Stimulated activated naive CD4-positive, alpha-beta T cell treated with Interleukin-2 at 50 U/mL for 16 hours (primary cell): Measurements from ENCODE around the gene SGCD.

ENCODE experiments used
- DNase-seq: peaks from one replicate; lab custom pipeline; 2025; lab: John Stamatoyannopoulos, UW

The SGCD gene

GRCh38 chr5:156459812-156460385 lies 132.9 kb downstream of the SGCD start:
- no peak for DNase-seq

- DNase-seq: no peak
Observed at GRCh38 chr5:156460471-156460870, 133.5 kb downstream of the SGCD start.

- no peak for DNase-seq
Observed at GRCh38 chr5:156466871-156467270, 139.9 kb downstream of the SGCD start.

- no peak for DNase-seq
Observed at GRCh38 chr5:156469636-156470035, 142.7 kb downstream of the SGCD start.

GRCh38 chr5:156471893-156472292 lies 144.9 kb downstream of the SGCD start:
- no peak for DNase-seq

GRCh38 chr5:156473269-156473908 lies 146.4 kb downstream of the SGCD start:
- DNase-seq: no peak

GRCh38 chr5:156474251-156474650 lies 147.3 kb downstream of the SGCD start:
- no peak for DNase-seq

- no peak for DNase-seq
Observed at GRCh38 chr5:156475182-156476157, 148.5 kb downstream of the SGCD start.

GRCh38 chr5:156476158-156476551 lies 149.2 kb downstream of the SGCD start:
- DNase-seq: no peak

GRCh38 chr5:156476678-156477077 lies 149.7 kb downstream of the SGCD start:
- no peak for DNase-seq

GRCh38 chr5:156477196-156477595 lies 150.2 kb downstream of the SGCD start:
- DNase-seq: no peak

- DNase-seq: no peak
Observed at GRCh38 chr5:156479849-156480248, 152.9 kb downstream of the SGCD start.

GRCh38 chr5:156481741-156482140 lies 154.8 kb downstream of the SGCD start:
- no peak for DNase-seq

GRCh38 chr5:156482818-156483217 lies 155.9 kb downstream of the SGCD start:
- DNase-seq: no peak

- no peak for DNase-seq
Observed at GRCh38 chr5:156486394-156487238, 159.7 kb downstream of the SGCD start.

- DNase-seq: no peak
Observed at GRCh38 chr5:156491766-156492165, 164.8 kb downstream of the SGCD start.

- DNase-seq: no peak
Observed at GRCh38 chr5:156496291-156496690, 169.3 kb downstream of the SGCD start.

- DNase-seq: no peak
Observed at GRCh38 chr5:156497804-156498208, 170.8 kb downstream of the SGCD start.

- DNase-seq: no peak
Observed at GRCh38 chr5:156498226-156498980, 171.4 kb downstream of the SGCD start.

GRCh38 chr5:156500755-156501154 lies 173.8 kb downstream of the SGCD start:
- DNase-seq: no peak

GRCh38 chr5:156505101-156505500 lies 178.1 kb downstream of the SGCD start:
- DNase-seq: no peak
